GM19324 (cell line): ENCODE measurements around the gene WSB2.
"Not testable (repeated sequence)": the region's sequence is repeated elsewhere in the genome, so short reads cannot be mapped to it uniquely, and the experiment has no call there.

Source experiments
- ATAC-seq: cut with Tn5 transposase; IDR thresholded peaks from one replicate; pipeline ENCODE4 v1.9.1; 2021; ENCODE audit warnings: mild to moderate bottlenecking, moderate library complexity; ENCODE audit not compliant: unreplicated experiment, low FRiP score

Gene WSB2

GRCh38 chr12:118010903-118011302 is 50.1 kb downstream of the WSB2 start:
- no peak for ATAC-seq

- ATAC-seq: not testable (repeated sequence)
Observed at GRCh38 chr12:117999806-118000205, 61.2 kb downstream of the WSB2 start.

GRCh38 chr12:117998719-117999118 is 62.3 kb downstream of the WSB2 start:
- ATAC-seq: no peak

GRCh38 chr12:117994551-117995438 is 66.2 kb downstream of the WSB2 start:
- ATAC-seq: no peak

GRCh38 chr12:117986705-117987469 is 74.1 kb downstream of the WSB2 start:
- no peak for ATAC-seq

GRCh38 chr12:117985182-117985581 is 75.8 kb downstream of the WSB2 start:
- ATAC-seq: no peak
